GM18870 (cell line): ENCODE results near the gene GFRA4.
"Not testable (repeated sequence)": the region's sequence is repeated elsewhere in the genome, so short reads cannot be mapped to it uniquely, and the experiment has no call there.

ENCODE experiments used
- ATAC-seq: cut with Tn5 transposase; IDR thresholded peaks from one replicate; pipeline ENCODE4 v1.9.1; 2021; ENCODE audit warnings: moderate library complexity; ENCODE audit not compliant: unreplicated experiment

The GFRA4 gene

DNA sequence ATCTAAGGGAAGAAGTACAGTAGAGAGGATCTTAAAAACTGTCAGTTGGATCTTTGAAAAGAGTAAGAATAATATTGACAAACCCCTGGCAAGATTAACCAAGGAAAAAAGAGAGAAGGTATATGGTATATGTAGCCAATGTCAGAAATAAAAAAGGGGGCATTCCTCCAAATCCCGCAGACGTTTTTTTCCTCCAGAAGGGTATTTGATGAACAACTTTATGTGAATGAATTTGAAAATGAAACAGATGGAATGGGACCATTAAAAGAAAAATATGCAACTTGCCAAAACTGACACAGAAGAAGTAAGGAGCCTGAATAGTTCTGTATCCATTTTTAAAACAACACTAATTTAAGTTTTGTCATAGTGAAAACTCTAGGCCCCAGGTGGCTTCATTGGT is 35.7 kb downstream of the GFRA4 start:
- no peak for ATAC-seq

DNA sequence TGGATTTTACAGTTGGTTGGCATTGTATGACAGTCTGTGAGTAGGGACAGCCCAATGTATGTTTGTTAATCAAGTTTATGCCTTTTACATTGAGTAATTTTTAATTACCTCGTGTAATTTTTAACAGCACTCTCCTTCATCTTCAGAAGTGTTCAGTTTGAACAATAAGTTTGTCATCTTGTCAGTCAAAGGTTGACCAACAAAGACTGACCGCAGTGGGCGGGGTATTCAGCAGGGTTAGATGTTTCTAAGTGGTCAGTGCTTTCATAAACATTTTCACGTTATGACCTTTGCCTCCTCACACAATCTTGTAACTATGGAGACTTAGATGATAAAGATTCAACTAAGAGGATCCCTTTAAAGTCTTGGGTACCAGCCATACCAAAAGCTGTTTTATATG is 40.8 kb downstream of the GFRA4 start:
- no peak for ATAC-seq

GRCh38 chr20:3621111-3621510 is 42.1 kb downstream of the GFRA4 start:
- no peak for ATAC-seq

GRCh38 chr20:3616250-3616649 is 46.9 kb downstream of the GFRA4 start:
- no peak for ATAC-seq

- not testable (repeated sequence) for ATAC-seq
Observed at GRCh38 chr20:3615171-3615840, 47.9 kb downstream of the GFRA4 start.

DNA sequence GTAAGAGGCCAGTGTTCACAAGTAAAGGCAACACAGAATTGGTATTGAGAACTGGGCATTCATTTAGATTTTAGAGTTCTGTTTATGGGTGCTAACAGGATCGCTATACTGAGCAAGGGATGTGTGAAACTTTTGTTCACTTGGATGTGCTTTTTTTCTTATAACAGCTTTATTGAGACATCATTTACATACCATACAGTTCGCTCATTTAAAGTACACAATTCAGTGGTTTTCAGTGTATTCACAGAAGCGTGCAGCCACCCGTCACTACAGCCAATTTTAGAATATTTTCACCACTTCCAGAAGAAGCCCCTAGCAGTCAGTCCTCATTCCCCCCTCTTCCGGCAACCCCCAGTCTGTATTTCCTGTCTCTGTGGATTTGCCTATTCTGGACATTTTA is 48.7 kb downstream of the GFRA4 start:
- ATAC-seq = no peak

DNA sequence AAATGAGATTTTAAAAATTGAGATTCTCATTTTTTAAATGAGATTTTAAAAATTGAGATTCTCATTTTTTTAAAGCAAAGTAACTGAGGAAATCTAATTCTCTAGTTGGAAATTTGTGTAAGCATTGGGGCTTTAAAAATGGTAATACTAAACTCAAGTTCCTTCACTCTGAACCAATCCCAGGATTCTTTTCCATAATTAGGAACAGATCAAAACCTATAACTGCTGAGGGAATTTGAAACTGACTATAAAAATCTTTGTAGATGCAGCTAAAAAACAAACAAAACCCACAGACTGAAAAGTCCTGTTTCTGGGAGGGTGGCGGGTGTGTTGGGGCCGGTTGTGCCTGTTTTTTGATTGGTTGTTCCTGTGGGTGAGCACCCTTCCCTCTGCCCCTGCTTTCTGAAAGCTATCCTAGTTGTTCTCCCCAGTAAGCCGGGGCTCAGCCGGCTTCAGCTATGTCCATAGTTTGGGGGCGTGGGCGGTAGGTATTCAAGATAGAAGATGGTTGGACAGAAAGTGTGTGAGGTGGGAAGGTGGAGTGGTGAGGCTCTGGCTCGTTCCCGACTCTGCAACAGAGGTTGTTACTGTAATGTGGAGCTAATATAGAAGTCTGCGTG is 49.3 kb downstream of the GFRA4 start:
- no peak for ATAC-seq

- ATAC-seq = no peak
Observed at GRCh38 chr20:3612795-3613572, 50.2 kb downstream of the GFRA4 start.

DNA sequence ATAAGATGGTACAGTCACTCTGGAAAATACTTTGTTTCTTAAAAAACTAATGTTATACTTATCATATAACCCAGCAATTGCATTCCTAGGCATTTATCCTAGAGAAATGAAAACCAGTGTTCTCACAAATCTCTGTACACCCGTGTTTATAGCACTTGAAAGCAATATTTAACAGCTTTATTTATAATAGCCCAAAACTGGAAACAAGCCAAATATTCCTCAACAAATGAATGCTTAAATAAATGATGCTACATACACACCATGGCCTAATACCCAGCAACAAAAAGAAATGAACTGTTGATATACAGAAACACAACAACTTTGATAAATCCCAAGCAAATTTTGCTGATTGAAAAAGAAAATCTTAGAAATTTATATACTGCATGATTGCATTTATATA is 51.3 kb downstream of the GFRA4 start:
- no peak for ATAC-seq
